GM23248 (cell line): ENCODE data around the gene TLE3. TPM values are rescaled to one million over a fixed set of nuclear protein-coding genes. Genes with fewer than 3 reads are reported as not detected.
A peak's percentile ranks its signal among the peaks of the same experiment; 100 is the strongest.
"Not testable (repeated sequence)": the region's sequence is repeated elsewhere in the genome, so short reads cannot be mapped to it uniquely, and the experiment has no call there.

Experiments
- DNase-seq: peaks from one replicate; pipeline ENCODE4 v3.0.0-alpha.2; 2015
- H2AFZ ChIP-seq: fragments of 200-600 bp; sonication (generic); 2 replicates; pipeline ENCODE4 v1.6.1; 2016; ENCODE audit warnings: antibody characterized with exemption
- H3F3A ChIP-seq: fragments of 200-600 bp; sonication (generic); 2 replicates; pipeline ENCODE4 v1.6.1; 2016; ENCODE audit warnings: mild to moderate bottlenecking, antibody characterized with exemption, mixed run types; ENCODE audit not compliant: insufficient read depth
- H3K27ac ChIP-seq: fragments of 200-600 bp; sonication (generic); 2 replicates; pipeline ENCODE4 v1.5.1; 2016; ENCODE audit warnings: mild to moderate bottlenecking
- H3K27me3 ChIP-seq: fragments of 200-600 bp; sonication (generic); replicated peaks from 2 replicates; pipeline ENCODE4 v1.6.1; 2016; ENCODE audit warnings: mild to moderate bottlenecking; ENCODE audit not compliant: insufficient read depth
- H3K36me3 ChIP-seq: fragments of 200-600 bp; sonication (generic); 2 replicates; pipeline ENCODE4 v1.6.1; 2016; ENCODE audit warnings: low read depth, mild to moderate bottlenecking
- H3K4me1 ChIP-seq: fragments of 200-600 bp; sonication (generic); 2 replicates; pipeline ENCODE4 v1.6.1; 2016; ENCODE audit warnings: mild to moderate bottlenecking; ENCODE audit not compliant: insufficient read depth
- H3K4me2 ChIP-seq: fragments of 200-600 bp; sonication (generic); one replicate; pipeline ENCODE4 v1.6.1; 2016; ENCODE audit warnings: mild to moderate bottlenecking; ENCODE audit not compliant: unreplicated experiment
- H3K4me3 ChIP-seq: fragments of 200-600 bp; sonication (generic); 2 replicates; pipeline ENCODE4 v1.5.1; 2016; ENCODE audit warnings: mild to moderate bottlenecking
- H3K79me2 ChIP-seq: fragments of 200-600 bp; sonication (generic); 2 replicates; pipeline ENCODE4 v1.6.1; 2016; ENCODE audit warnings: mild to moderate bottlenecking; ENCODE audit not compliant: insufficient read depth
- H3K9ac ChIP-seq: fragments of 200-600 bp; sonication (generic); 2 replicates; pipeline ENCODE4 v1.6.1; 2016; ENCODE audit warnings: mild to moderate bottlenecking
- H3K9me2 ChIP-seq: fragments of 200-600 bp; sonication (generic); 2 replicates; pipeline ENCODE4 v1.6.1; 2016; ENCODE audit warnings: mixed run types, mild to moderate bottlenecking, moderate library complexity; ENCODE audit not compliant: insufficient read depth
- H3K9me3 ChIP-seq: fragments of 200-600 bp; sonication (generic); one replicate; pipeline ENCODE4 v1.6.1; 2017; ENCODE audit warnings: low read depth
- H4K20me1 ChIP-seq: fragments of 200-600 bp; sonication (generic); 2 replicates; pipeline ENCODE4 v1.6.0; 2016; ENCODE audit not compliant: insufficient read depth
- EZH2 ChIP-seq: fragments of 200-600 bp; sonication (generic); IDR thresholded peaks from 2 replicates; pipeline ENCODE4 v1.6.1; 2018; ENCODE audit warnings: antibody characterized with exemption, mild to moderate bottlenecking; ENCODE audit not compliant: insufficient read depth, poor library complexity, severe bottlenecking
- EZH2phosphoT487 ChIP-seq: fragments of 200-600 bp; sonication (generic); IDR thresholded peaks from 2 replicates; pipeline ENCODE4 v1.6.1; 2018; ENCODE audit warnings: antibody characterized with exemption, moderate library complexity, mild to moderate bottlenecking, low read depth; ENCODE audit not compliant: insufficient read depth
- WGBS, 2 experiments: methylation state at CpG; one replicate each; pipeline ENCODE4 v1.1.6; 2015 to 2017; ENCODE audit warnings: low lambda C conversion rate in 2 of 2, low coverage in 1 of 2; ENCODE audit errors: missing lambda C conversion rate in 2 of 2; 5-methylcytosine and 5-hydroxymethylcytosine counted together
- in situ Hi-C: fragments of 300-500 bp; cut with MboI; formaldehyde crosslinking; loops from 2 replicates; pipeline ENCODE4 v1.15.0; 2020
- polyA plus RNA-seq: library from polyadenylated mRNA; unstranded; fragments of >200 nt; fragmentation: Nextera tagmentation; extraction: Ambion mirVana; gene quantifications from 2 replicates; pipeline ENCODE4 v1.2.1, GENCODE V29; 2016
- total RNA-seq: library from RNA; depleted of rRNA; stranded (reverse); fragments of >200 nt; shearing (Covaris generic); gene quantifications from 2 replicates; pipeline ENCODE4 v1.2.3, GENCODE V29; 2014

Gene TLE3
- total and polyA plus RNA-seq, 2 experiments from 2014 or later, result 11.7 to 37.6 TPM

DNA sequence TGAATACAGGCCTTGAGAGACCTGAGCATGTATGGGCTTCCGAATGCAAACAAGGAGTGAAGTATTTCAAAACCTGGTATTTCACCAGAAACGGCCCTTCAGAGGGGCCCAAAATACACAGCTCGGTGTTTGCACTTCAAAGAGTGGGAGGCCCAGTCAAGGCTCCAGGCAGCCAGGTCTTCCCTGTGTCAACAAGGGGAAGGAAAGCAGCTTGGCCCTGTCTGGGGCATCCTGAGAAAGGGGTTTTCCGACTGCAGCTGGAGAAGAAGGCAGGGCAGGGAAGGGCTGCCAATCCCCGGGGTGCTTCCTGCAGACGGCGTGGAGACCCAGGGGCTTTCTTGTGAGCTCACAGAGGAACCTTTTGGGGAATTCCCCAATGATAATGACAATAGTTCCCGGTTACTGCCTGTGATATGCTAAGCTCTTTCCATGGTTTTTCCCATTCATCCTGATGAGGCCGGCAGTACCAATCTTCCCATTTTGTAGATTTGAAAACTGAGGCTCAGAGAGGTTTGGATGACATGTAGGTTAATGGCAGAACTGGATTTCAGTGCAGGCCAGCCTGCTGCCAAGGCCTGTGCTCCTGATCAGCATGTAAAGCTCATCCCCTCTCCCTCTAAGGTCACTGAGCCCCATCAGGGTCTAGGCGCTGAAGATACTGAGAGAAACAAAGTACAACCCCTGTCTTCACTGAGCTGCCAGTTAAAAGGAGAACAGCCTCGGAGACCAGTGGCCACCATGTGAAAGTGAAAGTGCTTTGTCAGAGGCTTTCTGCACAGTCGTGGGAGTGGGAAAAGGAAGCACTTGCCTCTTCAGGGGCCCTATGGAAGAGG, 43.0 kb upstream of the TLE3 start:
- WGBS, 2 experiments, result 67 to 68% methylated on average over 12 of the region's 12 CpGs
- no peak overlapping the region for H3K4me2 ChIP-seq
- H3F3A ChIP-seq, result no peaks in the 10 kb centered on the region
- no peaks in the 10 kb centered on the region for H3K36me3 ChIP-seq
- no peaks in the 10 kb centered on the region for H3K4me1 ChIP-seq
- no peaks in the 10 kb centered on the region for H4K20me1 ChIP-seq
- H3K27me3 ChIP-seq, result peaks cover 28% of the 10 kb centered on the region
- no peak overlapping the region for H3K27ac ChIP-seq
- no peaks in the 10 kb centered on the region for H3K9me2 ChIP-seq
- no peaks in the 10 kb centered on the region for H3K79me2 ChIP-seq
- no peak overlapping the region for H3K9ac ChIP-seq
- in situ Hi-C loops, result no loop called here
- TF ChIP-seq EZH2 (no peak), EZH2phosphoT487 (no peak)
- no peak overlapping the region for H3K4me3 ChIP-seq
- peak; percentile 24 for DNase-seq
- no peaks in the 10 kb centered on the region for H3K9me3 ChIP-seq
- no peak overlapping the region for H2AFZ ChIP-seq

DNA sequence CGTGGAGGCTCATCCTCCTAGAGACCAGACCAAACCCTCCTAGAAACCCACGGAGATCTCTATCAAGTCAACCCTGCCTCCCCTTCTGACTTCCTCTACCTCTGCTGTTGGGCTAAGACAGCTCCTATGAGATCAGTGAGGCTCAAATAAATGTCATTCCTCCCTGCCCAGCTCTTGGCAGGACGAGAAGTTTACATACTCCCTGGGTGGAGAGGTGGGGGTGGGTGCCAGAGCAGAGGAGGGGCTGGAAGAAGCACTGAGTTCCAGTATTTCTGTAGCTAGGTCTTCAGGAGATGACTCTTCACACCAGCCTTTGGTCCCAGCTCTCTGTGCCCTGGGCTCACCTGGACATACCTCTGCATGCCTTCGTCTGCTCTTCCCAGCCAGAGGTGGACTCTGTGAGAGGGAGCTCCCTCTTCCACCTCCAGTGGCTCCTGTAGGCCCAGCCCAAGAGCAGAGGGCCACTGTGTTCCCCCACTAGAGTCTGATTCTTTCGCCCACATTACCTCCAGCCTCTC, 42.4 kb upstream of the TLE3 start:
- no peak overlapping the region for H3K4me3 ChIP-seq
- in situ Hi-C loops, result no loop called here
- no peaks in the 10 kb centered on the region for H3K4me1 ChIP-seq
- no peaks in the 10 kb centered on the region for H3K79me2 ChIP-seq
- H3K9me2 ChIP-seq, result no peaks in the 10 kb centered on the region
- H3K27ac ChIP-seq, result no peak overlapping the region
- H3K9me3 ChIP-seq, result no peaks in the 10 kb centered on the region
- no peak overlapping the region for H3K4me2 ChIP-seq
- WGBS, 2 experiments, result 81 to 90% methylated on average over 5 of the region's 5 CpGs
- no peak for DNase-seq
- no peak for TF ChIP-seq EZH2
- TF ChIP-seq EZH2phosphoT487, result no peak
- no peaks in the 10 kb centered on the region for H4K20me1 ChIP-seq
- no peak overlapping the region for H2AFZ ChIP-seq
- H3F3A ChIP-seq, result no peaks in the 10 kb centered on the region
- H3K36me3 ChIP-seq, result no peaks in the 10 kb centered on the region
- no peak overlapping the region for H3K9ac ChIP-seq
- H3K27me3 ChIP-seq, result peaks cover 23% of the 10 kb centered on the region

- Histone ChIP-seq H3K27me3 (peaks cover 28% of the 10 kb centered on the region), H3K9ac (no peak overlapping the region), H3K27ac (no peak overlapping the region), H3K79me2 (no peaks in the 10 kb centered on the region), H3K4me1 (no peaks in the 10 kb centered on the region), H3K9me2 (no peaks in the 10 kb centered on the region), H3K36me3 (no peaks in the 10 kb centered on the region), H3K4me2 (no peak overlapping the region), H3K9me3 (no peaks in the 10 kb centered on the region), H3F3A (no peaks in the 10 kb centered on the region), H4K20me1 (no peaks in the 10 kb centered on the region), H3K4me3 (no peak overlapping the region), H2AFZ (no peak overlapping the region)
- TF ChIP-seq EZH2 (no peak), EZH2phosphoT487 (no peak)
- WGBS, 2 experiments, result 83 to 84% methylated on average over 4 of the region's 4 CpGs
- in situ Hi-C loops, result no loop called here
- no peak for DNase-seq
These were observed 40.2 kb upstream of the TLE3 start for GRCh38 chr15:70137967-70138366.

DNA sequence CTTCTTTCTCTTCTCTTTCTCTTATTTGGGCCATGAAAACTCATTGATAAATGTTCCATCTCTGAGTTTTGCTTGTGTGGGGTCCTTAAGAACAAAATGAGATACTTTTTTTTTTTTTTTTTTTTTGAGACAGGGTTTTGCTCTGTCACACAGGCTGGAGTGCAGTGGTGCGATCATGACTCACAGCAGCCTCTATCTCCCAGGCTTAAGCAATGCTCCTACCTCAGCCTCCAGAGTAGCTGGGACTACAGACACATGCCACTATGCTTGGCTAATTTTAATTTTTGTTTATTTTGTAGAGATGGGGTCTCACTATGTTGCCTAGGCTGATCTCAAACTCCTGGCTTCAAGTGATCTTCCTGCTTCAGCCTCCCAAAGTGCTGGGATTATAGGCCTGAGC, 39.3 kb upstream of the TLE3 start:
- H3K4me3 ChIP-seq, H2AFZ ChIP-seq, H3F3A ChIP-seq, H3K9ac ChIP-seq, H4K20me1 ChIP-seq, H3K4me2 ChIP-seq, H3K36me3 ChIP-seq, H3K9me2 ChIP-seq, H3K79me2 ChIP-seq, H3K4me1 ChIP-seq, H3K27ac ChIP-seq, in situ Hi-C loops, H3K9me3 ChIP-seq: not testable (repeated sequence)
- peak; percentile 25 for DNase-seq
- 83 to 96% methylated on average over 1 of the region's 1 CpG for WGBS, 2 experiments
- H3K27me3 ChIP-seq, result peaks cover 28% of the 10 kb centered on the region
